SIG-M5 treated with dmso at 0.1 percent for 504 hours (cell line): ENCODE data around the gene PCOLCE2.

Experiments
- DNase-seq: peaks from one replicate; lab custom pipeline; 2025; ENCODE audit not compliant: unreplicated experiment; lab: John Stamatoyannopoulos, UW

Gene PCOLCE2

DNA sequence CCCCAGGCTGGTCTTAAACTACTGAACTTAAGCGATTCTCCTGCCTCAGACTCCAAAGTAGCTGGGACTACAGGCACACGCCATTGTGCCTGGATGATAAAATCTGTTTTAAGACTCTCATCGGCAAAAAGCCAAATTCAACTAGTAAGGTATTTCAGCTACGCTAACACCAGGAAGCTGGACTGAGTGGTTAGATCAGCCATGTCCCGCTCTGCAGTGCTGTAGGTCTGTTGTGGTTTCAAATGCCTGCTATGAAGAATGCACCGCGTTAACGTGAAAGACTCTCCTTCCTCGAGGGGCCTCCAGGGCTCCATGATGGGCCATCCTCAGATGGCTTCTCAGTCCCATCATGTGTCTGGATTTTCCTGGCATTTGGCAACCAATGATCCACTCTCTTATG lies 70.2 kb downstream of the PCOLCE2 start:
- DNase-seq, result no peak

- no peak for DNase-seq
Observed at GRCh38 chr3:142817897-142818296, 71.0 kb downstream of the PCOLCE2 start.

- no peak for DNase-seq
Observed at GRCh38 chr3:142817356-142817755, 71.5 kb downstream of the PCOLCE2 start.

DNA sequence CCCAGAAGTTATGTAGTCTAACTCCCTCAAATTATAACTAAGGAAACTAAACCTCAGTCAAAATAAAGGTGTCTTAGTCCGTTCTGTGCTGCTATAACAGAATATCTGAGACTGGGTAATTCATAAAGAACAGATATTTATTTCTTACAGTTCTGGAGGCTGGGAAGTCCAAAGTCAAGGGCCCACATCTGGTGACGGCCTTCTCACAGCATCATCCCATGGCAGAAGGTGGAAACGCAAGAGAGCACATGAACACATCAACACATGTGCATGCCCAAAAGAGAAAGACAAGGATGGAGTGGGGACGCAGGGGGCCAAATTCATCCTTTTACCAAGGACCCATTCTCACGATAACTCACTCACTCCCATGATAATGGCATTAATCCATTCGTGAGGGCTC lies 73.1 kb downstream of the PCOLCE2 start:
- no peak for DNase-seq

DNA sequence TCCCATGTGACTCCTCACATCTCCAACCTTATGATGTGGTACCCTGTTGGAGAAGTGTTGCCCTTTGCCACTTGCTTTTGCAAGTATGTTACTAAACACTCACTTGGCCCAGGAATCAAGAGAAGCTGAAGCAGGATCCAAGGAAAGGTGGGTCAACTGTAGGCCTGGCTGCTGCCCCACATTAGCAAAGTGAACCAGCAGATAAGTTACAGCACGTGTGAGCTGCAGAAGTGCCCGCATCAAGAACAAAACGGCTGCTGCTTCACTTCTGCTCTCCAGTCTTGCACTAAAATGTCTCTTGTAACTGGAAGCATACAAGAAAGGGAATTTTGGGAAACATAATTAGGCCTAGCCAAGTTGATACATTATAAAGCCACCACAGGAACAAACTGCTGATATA lies 79.6 kb downstream of the PCOLCE2 start:
- DNase-seq, result no peak

DNA sequence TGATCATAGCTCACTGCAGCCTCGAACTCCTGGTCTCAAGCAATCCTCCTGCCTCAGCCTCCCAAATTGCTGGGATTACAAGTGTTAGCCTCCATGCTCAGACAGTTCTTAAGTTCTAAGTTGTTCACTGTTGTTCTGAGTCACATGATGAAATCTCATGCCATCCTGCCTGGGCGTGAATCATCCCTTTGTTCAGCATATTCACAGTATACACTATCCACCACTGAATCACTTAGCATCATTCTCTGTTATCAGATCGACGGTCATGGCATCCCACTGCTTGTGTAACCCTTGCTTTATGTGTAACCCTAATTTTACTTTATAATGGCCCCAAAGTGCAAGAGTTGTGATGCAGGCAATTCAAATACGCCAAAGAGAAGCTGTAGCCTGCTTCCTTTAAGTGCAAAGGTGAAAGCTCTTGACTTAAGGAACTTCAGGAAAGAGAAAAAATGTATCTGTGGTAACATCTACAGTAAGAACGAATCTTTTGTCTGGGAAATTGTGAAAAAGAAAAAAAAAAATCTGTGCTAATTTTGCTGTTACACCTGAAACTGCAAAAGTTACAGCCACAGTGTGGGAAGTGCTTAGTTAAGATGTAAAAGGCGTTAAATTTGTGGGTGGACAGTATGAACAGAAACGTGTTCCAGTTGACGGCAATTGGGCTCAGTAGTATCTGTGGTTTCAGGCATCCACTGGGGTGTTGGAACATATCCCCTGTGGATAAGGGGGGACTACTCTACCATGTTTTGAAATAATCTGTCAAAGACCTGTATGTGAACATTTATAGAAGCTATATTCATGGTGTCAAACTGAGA lies 80.6 kb downstream of the PCOLCE2 start:
- no peak for DNase-seq

DNA sequence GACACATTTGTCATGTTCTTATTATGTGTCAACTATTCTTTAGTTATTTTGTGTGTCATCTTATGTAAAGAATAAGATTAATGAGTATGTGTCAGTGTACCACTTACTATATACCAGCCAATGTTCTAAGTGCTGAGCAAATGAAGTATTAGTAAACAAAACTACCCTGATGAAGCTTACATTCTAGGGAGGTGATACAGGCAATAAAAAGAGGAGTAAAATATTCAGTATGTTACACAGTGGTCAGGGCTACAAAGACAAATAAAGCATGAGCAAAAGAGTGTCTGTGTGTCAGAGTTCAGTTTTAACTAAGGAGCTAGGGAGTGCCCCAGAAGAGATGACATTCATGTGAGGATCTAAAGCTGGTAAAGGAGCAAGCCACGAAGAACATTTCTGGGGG lies 86.0 kb downstream of the PCOLCE2 start:
- DNase-seq, result no peak

- no peak for DNase-seq
Observed at GRCh38 chr3:142801746-142802145, 87.1 kb downstream of the PCOLCE2 start.

GRCh38 chr3:142796823-142797222 lies 92.1 kb downstream of the PCOLCE2 start:
- peak; percentile 1 for DNase-seq

DNA sequence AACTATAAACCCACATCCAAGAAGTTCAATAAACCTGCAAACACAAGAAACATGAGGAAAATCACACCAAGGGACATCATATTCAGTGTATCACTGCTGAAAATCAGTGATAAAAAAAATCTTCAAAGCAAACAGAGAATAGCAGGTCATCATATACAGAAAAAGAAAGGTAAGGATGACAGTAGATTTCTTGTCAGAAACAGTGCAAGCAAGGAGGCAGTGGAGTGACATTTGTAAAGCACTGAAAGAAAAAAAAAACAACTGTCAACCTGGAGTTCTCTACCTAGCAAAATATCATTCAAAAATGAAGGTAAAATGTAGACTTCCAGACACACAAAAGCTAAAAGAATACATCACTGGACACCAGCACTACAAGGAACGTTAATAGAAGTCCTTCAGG lies 93.6 kb downstream of the PCOLCE2 start:
- no peak for DNase-seq

DNA sequence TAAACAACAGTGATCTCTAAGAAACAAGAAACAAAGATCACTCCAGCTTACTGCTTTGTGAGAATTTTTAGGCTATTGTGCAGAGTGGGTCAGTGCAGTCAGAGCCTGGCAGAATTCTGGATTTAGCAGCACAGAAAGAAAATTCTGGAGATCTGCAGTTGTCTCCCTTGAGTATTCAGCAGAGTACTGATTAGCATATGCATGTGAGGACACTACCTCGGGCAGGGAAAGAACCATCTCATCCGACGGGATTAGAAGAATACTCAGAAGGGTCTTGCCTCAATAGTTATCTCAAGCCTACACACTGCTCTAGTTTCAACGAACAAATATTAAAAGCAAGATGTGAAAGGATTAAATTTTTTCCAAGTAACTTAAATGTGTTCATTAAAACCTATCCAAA lies 94.4 kb downstream of the PCOLCE2 start:
- no peak for DNase-seq

- DNase-seq, result peak; percentile 69
Observed at GRCh38 chr3:142787719-142788118, 101.2 kb downstream of the PCOLCE2 start.

DNA sequence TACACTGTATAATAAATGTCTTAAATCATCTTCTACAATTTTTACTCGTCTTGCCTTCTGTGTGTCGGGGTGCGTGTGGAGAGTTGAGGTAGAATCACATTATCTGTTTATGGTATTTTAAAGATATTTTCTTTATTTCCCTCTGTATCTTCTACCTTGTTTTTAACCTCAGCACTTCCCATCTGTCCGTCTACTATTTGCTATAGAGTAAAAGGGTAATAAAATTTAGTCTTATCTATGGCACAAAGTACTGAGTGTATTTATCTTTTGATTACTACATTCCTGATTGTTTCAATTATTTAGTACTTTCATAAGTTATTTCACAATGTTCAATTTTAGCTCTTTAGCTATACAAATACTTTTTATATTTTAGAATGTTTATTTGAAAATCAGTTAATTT lies 102.9 kb downstream of the PCOLCE2 start:
- no peak for DNase-seq

DNA sequence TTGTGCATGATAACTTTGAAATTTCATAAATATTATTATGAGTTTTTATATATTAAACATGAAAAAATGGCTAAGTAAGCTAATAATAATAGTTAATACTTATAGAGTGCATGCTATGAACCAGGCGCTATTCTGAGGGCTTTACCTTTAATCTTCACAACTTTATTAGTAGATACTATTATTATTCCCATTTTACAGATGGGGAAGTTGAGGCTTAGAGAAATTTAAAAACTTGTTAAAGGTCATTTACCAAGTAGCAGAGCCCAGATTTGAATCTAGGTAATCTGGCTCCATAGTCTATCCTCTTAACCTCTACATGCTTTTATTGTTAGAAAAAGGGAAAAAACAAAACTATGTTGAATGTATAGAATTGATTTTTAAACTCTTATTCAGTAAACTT lies 104.7 kb downstream of the PCOLCE2 start:
- DNase-seq, result no peak

- no peak for DNase-seq
Observed at GRCh38 chr3:142782616-142783015, 106.3 kb downstream of the PCOLCE2 start.

GRCh38 chr3:142779591-142779990 lies 109.3 kb downstream of the PCOLCE2 start:
- DNase-seq, result no peak

GRCh38 chr3:142778541-142778940 lies 110.3 kb downstream of the PCOLCE2 start:
- no peak for DNase-seq

DNA sequence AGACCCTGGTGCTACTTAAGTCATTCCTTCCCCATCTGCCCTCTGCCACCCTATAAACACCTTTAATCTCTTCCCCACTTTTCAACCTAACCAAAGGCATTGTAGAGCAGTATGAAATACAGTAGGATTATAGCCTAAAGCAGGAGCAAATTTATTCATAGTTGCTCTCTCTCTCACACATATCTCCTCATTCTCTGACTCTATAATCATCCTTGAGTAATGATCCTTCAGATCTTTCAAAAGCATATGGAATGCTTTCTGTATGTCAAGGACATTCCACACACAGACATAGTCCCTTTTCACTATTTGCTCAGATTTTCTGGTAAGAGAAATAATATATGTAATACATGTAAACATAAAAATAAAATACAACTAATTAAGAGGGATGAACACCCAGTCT lies 111.0 kb downstream of the PCOLCE2 start:
- DNase-seq, result no peak

DNA sequence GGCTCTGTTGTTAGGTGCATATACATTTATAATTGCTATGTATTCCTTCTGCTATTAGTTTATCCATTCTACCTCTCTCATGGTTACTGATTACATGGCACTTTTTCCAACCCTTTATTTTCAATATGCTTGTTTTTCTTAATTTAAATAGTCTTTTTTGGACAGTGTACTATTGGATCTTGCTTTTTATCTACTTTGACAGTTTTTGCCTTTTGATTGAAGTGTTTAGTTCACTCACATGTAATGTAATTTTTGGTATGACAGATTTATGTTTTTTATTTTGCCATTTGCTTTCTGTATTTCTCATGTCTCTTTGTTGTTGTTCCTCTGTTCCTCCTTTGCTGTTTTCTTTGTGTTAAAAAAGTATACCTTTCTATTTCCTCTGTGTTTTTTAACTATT lies 120.5 kb downstream of the PCOLCE2 start:
- DNase-seq, result no peak
